CD4-positive, alpha-beta T cell treated with Interleukin-4 for 1 hour (primary cell): Measurements from ENCODE around the gene MACROD1.
A peak's percentile ranks its signal among the peaks of the same experiment; 100 is the strongest.

Experiments used
- DNase-seq, 2 donors: peaks; one replicate each; pipeline ENCODE4 v3.0.0-alpha.2; 2020 to 2022

MACROD1 gene

DNA sequence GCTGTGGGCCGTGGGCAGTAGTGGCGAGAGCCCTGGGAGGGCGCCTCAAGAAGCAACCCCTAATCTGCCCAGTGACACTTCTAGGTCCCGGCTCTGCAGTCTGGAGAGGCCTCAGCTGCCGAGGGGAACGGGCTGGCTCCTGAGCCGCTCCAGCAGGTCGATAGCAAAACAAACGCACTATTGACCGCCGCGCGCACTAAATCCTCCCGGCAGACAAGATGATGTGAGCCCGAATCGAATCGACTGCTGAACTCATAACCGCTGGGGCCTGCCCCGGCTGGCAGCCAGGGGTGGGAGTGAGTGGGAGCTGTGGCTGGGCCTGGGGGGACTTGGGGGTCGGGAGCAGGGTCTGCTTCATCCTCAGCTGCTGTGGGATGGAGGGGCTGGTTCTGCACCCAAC, 94.1 kb downstream of the MACROD1 start:
- no peak for DNase-seq

DNA sequence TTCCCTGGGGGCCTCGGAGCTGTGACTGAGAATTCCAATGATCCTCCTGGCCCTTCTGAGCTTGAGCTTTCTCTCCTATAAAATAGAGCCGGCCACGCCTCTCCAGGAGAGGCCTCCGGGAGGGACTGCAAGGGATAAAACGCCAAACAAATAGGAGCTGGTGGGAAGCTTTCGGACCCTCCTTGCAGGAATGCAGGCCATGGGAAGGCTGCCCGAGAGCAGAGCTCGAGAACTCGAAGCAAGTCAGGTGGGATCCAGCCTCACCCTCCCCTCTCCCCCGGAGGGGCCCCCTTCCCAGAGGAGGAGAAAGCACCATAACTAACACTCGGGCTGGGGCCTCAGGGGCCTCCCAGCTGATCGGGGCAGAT, 95.6 kb downstream of the MACROD1 start:
- no peak for DNase-seq

DNA sequence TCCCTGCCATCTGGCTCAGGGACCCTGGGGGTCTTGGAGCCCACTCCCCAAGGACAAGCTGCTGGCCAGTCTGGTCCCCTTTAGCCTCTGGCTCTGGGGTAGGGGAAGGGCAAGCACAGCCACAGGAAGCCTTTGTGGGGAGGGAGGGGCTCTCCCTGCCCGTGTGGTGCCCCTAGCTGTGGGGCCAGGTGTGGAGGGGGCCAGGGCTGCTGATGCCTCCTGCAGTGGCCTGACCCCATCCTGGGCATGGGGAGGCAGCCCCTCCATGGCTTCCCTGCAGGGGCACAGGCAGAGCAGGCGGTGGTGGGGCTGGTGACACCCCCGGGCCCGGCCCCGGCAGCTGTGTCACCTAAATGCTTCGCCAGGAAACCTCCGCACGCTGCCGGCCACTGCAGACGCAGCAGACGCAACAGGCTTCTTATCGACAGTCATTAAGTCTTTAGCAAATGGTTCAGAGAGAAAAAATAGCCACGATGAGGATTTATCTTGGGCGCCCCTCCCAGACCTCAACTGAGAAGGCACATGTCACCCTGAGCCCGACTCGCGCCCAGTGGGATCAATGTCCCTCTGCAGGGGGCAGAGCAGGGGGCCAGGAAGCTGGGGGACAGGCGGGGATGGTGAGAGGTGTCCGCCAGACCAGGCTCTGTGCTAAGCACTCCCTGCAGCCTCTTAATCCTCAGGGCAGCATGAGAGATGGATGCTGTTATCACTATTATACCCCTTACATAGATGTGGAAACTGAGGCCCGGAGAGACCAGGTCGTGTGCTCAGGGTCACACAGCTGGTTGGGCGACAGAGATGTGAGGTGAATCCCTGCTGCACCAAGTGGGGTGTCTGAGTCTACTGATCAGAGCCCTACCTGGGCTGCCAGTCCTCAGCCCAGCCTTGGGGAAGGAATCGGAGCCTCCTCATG, 96.3 kb downstream of the MACROD1 start:
- DNase-seq: no peak

DNA sequence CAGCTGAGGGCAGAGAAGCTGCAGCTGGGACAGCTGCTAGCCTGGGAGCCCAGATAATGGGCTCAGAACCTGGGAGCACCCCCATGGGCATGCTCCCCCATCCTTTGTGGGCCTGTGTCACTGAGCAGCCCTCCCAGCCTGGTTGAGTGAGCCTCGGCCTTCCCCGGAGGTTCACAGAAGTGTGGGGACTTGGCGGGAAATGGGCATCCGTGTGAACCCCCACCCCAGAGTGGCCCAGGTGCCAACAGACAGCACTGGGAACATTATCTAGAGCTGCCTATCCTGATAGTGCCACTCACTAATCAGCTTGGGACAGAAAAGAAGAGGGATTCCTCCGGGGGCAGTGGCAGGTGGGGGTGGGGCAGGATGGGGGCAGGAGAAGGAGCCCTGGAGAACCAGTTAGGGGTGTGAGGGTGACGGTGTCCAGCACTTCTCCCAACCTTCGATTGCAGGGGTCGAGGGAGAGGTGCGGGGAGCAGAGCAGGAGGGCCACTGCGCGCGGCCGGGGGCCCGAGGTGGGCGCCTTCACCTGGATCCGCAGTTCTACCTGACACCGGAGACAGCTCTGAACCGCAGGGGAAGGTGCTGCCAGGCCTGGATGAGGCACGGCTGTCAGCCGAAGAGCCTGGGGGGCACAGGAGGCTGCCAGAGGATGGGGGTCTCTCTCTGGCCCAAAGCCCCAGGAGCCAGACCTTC, 97.1 kb downstream of the MACROD1 start:
- DNase-seq: no peak

DNA sequence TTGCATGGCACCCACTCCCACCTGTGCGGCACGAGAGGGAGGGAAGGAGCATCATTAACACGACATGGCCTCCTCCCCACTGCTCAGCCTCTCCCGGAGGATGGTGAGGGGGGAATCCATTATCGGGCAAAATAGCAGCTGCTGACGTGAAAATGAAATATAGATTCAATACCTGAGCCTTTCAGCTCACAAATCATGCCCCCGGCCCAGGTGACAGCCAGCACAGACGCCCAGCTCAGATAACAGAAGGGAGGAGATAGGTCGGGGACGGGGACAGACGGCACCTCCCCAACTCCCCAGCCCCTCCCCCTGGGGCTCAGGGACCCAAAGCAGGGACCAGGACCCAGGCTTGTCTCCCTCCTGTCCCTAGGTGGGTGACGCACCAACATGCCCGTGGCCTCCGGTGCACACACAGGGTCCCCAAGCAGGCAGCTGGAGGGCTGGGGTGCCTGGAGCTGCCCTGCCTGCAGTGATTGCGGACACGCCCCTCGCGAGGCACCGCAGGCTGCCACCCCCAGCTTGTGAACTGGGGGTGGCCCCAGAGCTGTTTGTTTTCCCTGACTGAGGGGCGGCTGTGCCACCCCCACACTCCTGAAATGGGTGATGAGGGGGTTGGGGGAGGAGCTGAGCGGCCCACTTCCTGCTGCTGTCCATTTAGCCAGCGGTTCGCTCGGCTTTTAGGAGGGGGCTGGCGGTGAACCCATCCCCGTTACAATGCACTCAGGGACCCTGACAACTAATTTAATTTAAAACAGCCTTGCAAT, 98.5 kb downstream of the MACROD1 start:
- DNase-seq: no peak

DNA sequence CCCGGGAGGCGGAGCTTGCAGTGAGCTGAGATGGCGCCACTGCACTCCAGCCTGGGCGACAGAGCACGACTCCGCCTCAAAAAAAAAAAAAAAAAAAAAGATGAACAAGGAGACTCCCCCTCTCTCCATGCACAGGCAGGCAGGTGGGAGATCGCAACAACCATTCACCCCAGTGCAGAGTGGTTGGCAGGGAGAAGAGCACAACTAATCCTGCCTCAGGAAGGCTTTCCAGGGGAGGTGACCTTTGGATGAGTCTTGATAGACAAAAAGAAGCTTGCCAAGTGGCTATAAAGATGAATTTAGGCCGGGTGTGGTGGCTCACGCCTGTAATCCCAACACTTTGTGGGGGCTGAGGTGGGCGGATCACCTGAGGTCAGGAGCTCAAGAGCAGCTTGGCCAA, 100.2 kb downstream of the MACROD1 start:
- no peak for DNase-seq

DNA sequence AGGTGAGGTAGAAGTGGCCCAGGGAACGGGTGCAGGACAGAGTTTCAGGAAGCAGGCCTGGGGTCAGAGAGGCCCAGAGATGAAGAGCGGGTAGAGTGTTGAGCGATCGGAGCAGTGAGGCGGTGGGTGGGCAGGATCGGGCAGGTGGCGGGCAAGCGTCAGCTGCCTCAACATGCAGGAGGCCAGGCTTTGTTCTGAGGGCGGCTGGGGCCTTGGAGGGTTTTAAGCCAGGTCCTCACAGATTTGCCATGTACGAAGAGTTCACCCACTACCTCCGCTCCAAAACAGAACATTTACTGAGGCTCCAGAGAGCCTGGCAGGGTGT, 100.8 kb downstream of the MACROD1 start:
- DNase-seq: no peak

DNA sequence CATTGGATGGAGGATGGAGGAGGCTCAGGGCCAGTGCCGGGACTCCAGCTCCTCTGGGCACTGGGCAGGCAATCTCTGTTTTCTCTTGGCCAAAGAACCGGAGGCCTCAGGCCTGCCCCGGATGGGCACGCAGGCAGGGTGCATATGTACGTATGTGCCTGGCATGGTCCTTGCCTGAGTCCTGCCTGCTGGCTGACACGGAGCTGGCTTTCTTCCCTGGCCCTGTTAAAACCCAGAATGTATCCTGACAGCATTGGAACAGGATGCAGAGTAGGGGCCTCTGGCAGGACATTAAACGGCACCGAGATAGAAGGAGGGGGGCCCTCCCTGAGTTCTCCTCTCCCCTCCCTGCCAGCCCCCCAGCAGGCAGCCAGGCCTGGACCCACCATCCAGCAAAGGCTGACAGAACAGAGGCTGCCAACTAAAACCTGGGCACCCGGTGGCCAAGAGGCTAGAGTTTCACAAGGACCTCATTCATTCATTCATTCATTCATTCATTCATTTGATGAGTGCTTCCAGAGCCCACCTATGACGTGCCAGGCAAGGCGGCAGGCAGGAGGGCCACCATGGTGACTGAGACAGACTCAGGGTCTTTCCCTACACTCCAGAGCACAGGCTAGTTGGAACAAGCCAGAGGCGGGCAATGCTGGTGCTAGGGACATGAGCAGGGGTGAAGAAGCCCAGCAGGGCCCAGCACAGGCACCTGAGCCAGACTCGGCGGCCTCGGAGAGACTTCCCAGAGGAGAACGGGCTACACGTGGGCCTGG, 101.4 kb downstream of the MACROD1 start:
- no peak for DNase-seq

DNA sequence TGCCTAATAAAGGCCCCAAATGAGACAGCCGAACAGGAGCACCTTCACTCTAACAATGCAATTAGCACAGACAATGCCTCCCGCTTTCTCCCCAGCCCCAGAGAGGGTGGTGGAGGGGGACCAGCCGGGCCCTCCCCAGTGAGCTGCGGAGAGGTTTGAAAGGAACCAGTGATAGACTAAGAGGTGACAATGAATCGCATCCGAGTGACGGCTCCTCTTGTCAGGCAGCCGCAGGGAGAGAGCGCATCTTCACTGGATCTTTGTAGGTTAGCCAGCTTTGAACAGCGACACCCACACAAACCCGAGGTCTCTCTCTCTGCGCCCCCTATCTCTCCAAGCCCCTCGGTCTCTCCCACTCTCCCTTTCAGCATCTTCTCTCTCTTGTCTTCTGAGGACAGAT, 102.1 kb downstream of the MACROD1 start:
- DNase-seq: no peak

DNA sequence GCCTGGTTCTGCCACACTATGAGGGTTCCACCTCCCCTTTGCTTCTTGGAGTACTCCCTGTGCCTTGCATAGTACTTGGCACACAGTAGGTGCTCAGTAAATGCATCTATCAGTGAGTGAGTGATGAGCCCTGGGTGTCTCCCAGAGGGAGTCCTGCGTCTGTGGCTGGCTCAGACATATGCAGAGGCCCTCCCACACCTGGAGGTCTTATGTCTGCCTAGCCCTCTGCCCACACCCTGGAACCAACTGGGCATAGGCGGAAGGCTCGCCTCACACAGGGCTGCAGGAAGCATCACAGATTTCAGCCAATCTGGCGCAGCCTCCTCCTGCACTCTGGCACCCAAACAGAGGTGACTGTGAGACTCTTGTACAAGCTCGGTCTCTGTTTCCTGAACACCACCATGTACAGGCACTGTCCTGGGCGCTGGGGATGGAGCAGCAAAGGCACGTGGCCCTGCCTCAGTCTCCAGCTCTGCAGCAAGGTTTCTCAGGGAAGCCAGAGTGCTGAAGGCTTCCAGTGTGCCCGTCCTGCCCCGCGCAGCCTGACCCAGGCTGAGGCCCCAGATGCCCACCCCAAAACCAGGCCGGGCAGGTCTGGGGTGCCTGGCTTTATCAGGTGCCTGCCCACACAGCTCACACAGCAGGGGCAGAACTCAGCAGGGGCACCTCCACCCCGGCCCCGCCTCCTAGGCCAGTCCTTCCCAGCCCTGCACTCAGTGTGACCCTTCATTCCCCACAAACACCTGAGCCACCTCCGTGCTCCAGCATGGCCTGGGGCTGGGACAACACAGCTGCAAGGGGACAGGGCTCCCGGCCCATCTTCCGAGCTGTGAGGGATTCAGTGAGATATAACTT, 103.5 kb downstream of the MACROD1 start:
- no peak for DNase-seq

DNA sequence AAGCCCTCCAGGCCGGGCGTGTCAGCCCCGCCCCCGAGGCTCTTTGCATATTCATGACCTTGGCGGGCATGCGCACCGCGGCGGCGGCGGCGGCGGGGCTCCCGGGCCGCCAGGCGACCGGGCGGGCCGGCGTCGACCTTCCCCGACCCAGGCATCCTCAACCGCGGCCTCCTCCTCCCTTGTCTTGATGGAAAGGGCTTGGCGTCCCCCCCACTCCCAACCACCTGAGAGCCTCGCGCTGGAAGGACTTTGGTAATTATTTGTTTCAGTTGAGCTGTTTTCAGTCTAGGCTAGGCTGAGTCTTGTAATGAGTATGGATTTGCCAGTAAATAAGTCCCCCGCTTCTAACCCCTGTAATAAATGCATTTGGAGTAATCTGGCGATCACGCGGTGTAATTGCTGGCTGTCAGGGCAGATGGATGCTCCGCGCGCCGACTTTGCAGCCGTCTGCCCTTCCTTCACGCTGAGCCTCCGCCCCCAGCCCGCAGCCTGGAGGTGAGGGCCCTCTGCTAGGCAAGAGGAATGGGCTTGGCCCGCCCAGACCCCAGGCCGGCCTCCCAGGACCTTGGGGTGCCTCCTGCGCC, 105.0 kb downstream of the MACROD1 start:
- DNase-seq: peak; percentile 37 to 49

DNA sequence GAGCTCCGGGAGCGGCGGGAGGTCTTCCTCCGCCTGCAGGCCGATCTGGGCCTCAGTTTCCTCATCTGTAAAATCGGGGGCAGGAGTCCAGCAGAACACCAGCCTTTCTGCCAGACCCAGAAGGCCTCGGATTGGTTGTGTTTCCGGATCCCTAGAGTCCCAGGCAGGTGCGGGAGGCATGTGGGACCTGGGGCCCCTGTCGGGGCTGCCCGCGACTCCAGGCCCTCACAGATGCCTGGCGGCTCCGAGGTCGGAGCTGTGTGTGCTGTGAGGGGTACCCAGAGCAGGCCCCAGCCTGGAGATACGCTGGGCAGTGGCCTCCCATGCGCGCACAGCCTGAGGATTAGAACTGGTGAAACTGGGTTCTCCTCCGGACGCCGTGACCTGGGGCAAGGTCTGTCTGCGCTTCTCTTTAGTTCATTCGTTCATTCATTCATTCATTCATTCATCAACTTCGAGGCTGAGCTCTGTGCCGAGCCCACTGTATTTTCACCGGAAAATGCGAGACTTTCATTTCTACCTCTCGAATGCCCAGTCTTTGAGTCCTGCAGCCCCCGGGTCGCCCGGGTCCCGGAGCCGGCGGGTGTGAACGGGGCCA, 105.6 kb downstream of the MACROD1 start:
- DNase-seq: no peak

DNA sequence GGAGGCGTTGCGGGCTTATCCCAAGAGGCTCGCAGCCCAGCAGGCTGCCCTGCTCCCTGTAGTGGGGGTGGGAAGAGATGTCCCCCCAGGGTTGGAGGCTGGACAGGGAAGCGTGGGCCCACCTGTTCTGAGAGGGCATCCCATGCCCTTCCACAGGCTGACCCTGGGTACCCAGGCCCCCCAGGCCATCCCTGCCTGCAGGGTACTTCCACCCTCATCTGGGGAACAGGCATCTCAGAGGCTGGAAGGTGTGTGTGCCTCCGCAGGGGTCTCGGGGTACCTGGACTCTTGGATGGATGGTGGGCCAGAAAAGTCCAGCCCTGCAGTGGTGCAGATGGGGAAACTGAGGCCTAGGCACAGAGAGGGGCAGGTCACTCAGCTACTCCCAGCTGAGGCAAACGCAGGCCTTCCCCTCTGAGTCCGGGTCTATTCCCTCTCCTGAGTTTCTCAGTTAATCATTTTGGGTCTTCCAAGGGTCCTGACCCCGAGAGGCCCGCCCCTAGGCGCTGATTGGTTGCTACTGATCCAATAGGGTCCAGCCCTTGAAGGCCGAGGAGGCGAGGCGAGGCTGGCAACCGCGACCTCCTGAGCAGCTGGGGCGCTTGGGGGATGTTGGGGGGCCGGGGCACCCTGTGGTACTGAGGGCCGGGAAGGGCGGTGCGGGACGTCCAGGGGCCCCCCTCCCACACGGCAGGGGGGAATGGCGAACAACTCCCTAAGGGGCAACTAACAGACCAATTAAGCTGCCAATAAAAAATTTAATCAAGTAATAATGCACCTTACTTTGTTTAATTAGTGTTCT, 106.4 kb downstream of the MACROD1 start:
- DNase-seq: no peak

DNA sequence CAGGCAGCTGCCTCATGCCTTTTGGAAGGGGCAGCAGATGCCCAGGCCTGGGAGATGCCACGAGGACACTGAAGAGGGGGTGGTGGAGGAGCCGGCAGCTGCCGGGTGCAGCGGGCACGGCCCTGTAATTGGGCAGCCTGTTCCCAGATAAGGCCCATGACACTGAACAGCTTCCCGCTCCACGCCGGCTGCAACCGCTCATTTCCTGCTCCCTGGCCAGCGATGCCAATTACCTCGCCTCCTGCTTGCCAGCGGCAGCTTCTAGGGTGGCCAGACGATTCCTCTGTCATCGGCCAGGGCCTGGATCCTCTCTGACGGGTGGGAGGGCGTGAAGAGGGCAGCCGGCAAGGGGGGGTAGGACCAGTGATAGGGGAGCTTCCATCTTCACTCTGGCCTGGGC, 107.4 kb downstream of the MACROD1 start:
- DNase-seq: no peak

DNA sequence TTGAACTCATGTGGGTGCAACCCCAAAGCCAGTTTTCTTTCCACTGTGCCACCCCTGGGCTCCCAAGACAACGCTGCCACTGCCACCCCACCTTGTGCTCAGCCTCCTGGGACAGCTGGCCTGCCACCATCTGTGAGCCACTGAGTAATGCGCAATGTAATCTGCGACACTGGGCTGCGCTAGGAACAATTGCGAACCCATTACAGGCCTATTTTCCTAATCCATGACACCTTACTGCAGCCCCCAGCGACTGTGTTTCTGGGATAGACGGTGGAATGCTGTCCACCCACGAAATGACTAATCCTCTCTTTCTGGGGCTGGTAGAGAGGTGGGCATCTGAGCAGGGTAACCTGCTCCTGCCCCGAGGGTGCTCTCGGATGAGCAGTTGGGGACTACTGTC, 108.0 kb downstream of the MACROD1 start:
- DNase-seq: no peak

DNA sequence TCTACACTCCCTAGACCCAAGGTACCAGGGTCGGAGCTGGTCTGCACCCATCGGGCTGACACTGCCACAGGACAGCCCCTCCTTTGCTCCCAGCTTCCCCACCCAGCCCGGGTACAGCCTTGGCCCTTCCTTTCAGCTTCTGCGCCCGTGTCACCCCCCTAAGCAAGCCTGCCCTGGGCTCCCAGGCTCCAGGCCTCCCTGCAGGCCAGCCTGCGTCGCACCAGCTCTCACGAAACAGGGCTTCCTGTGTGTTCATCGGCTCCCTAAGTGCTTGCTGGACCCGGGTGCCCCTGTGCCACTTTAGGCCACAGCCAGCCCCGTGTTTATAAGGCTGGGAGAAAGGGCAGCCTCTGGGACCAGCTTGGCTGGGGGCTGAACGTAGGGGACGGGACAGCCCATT, 109.1 kb downstream of the MACROD1 start:
- no peak for DNase-seq

DNA sequence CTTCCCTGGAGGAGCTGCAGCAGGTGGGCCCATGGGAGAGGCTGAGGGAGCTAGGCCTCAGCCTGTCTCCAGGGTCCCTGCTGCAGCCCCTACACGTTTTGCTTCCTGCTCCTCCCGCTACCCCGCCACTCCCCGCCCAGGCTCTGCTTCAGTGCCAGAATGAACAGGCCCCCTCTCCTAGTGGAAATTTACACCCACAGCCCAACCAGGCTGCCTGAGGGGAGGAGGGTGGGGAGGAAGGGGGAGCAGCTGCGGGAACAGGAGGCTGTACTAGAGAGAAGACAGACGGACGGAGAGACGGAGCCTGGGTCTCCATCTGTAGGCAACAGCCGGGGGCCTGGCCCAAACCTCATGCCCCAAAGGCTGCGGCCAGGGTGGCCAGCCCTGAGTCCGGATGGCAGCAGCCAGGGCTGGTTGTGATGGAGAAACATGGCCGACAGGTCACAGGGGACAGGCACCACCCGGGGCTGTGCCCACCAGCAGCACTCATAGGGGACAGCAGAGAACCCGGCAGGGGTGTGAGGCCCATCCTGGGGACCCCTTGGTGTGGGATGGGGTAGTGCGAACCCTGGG, 109.6 kb downstream of the MACROD1 start:
- DNase-seq: no peak

DNA sequence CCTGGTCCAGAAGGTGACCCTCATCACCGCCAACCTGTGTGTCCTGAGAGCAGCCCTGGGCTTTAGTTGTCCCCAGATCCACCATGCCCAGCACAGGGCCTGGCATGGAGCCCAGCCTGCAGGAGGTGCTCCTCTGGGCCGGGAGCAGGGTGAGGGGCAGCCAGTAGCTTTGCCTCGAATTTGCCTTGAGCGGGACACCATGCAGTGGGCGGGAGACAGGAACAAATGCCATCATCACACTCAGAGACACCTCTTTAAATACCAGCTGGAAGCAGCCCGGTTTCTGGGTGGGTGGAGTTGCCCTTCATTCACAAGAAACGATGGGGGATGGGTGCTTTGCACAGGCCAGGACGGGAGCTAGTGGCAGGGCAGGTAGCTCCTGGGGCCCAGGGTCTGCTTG, 110.8 kb downstream of the MACROD1 start:
- DNase-seq: no peak

DNA sequence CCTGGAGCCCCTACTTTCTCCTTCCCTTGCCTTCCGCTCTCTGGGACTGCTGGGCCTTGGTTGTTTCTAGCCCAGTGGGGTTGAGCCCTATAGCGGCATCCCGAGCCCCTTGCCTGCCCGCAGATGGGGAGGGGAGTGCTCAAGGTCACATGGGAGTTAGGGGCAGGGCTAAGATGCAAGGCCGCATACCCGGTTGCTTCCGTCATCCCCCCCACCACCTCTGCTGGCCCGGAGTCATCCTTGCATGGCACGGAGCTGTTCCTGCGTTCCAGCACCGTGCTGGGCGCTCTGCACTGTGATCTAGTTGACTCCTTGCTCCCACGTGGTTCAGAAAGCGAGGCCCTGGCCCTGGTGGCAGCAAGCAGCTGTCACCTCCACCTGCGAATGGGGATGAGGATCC, 112.2 kb downstream of the MACROD1 start:
- no peak for DNase-seq
